IMR-90 (cell line): ENCODE measurements around the gene PNP.

Experiments used
- BHLHE40 ChIP-seq: fragments of 150-350 bp; IDR thresholded peaks from 2 replicates; pipeline ENCODE4 v1.6.1; 2016; ENCODE audit warnings: mild to moderate bottlenecking, low read depth, low read length
- CEBPB ChIP-seq: IDR thresholded peaks from 2 replicates; pipeline ENCODE4 v1.6.1; 2012; ENCODE audit warnings: low read depth, low read length, improper control_type of control experiment
- CTCF ChIP-seq: conservative IDR thresholded peaks from 2 replicates; pipeline ENCODE4 v1.5.1; 2012; ENCODE audit warnings: mild to moderate bottlenecking, low read depth, low read length, improper control_type of control experiment
- ELK1 ChIP-seq: fragments of 150-350 bp; IDR thresholded peaks from 2 replicates; pipeline ENCODE4 v1.6.1; 2016; ENCODE audit warnings: low read depth, mild to moderate bottlenecking, low read length, moderate library complexity, borderline replicate concordance
- FOS ChIP-seq: fragments of 150-350 bp; IDR thresholded peaks from 2 replicates; pipeline ENCODE4 v1.6.1; 2016; ENCODE audit warnings: low read depth, low read length
- MAFK ChIP-seq: IDR thresholded peaks from 2 replicates; pipeline ENCODE4 v1.6.1; 2012; ENCODE audit warnings: low read depth, low read length, improper control_type of control experiment
- MXI1 ChIP-seq: IDR thresholded peaks from 2 replicates; pipeline ENCODE4 v1.6.1; 2012; ENCODE audit warnings: low read depth, mild to moderate bottlenecking, low read length, moderate library complexity, borderline replicate concordance
- POLR2A ChIP-seq: IDR thresholded peaks from 2 replicates; pipeline ENCODE4 v1.6.1; 2012; ENCODE audit warnings: mild to moderate bottlenecking, low read depth, low read length
- RAD21 ChIP-seq: IDR thresholded peaks from 2 replicates; pipeline ENCODE4 v1.6.1; 2012; ENCODE audit warnings: low read length, improper control_type of control experiment
- RCOR1 ChIP-seq: IDR thresholded peaks from 2 replicates; pipeline ENCODE4 v1.6.1; 2012; ENCODE audit warnings: mild to moderate bottlenecking, low read length, improper control_type of control experiment; ENCODE audit not compliant: insufficient replicate concordance
- RFX5 ChIP-seq: IDR thresholded peaks from 2 replicates; pipeline ENCODE4 v1.8.0; 2012; ENCODE audit warnings: low read depth, mild to moderate bottlenecking, low read length, moderate library complexity
- SMC3 ChIP-seq: fragments of 150-350 bp; IDR thresholded peaks from 2 replicates; pipeline ENCODE4 v1.6.1; 2016; ENCODE audit warnings: low read depth, mild to moderate bottlenecking, antibody characterized with exemption, low read length, moderate library complexity
- USF2 ChIP-seq: fragments of 150-350 bp; IDR thresholded peaks from 2 replicates; pipeline ENCODE4 v1.6.1; 2017; ENCODE audit warnings: mild to moderate bottlenecking, antibody characterized with exemption, low read length, low read depth

- no peak for TF ChIP-seq CTCF
- no peak; the same call in 1 of the 2 replicates for TF ChIP-seq RFX5
- peak; percentile 39 for TF ChIP-seq POLR2A
- TF ChIP-seq RAD21, result no peak
- TF ChIP-seq SMC3, result no peak
- TF ChIP-seq USF2, result peak; percentile 99
- no peak for TF ChIP-seq ELK1
- TF ChIP-seq CEBPB, result peak; percentile 93
- peak; percentile 98 for TF ChIP-seq BHLHE40
- peak; percentile 75 for TF ChIP-seq FOS
- TF ChIP-seq MXI1, result no peak
- TF ChIP-seq RCOR1, result no peak
- TF ChIP-seq MAFK, result peak; percentile 88
Observed at GRCh38 chr14:20461225-20462141, 7.7 kb upstream of the PNP start, which contains the start of gene PIP4P1.
